ENCODE results near the gene STUB1.

STUB1 gene

DNA sequence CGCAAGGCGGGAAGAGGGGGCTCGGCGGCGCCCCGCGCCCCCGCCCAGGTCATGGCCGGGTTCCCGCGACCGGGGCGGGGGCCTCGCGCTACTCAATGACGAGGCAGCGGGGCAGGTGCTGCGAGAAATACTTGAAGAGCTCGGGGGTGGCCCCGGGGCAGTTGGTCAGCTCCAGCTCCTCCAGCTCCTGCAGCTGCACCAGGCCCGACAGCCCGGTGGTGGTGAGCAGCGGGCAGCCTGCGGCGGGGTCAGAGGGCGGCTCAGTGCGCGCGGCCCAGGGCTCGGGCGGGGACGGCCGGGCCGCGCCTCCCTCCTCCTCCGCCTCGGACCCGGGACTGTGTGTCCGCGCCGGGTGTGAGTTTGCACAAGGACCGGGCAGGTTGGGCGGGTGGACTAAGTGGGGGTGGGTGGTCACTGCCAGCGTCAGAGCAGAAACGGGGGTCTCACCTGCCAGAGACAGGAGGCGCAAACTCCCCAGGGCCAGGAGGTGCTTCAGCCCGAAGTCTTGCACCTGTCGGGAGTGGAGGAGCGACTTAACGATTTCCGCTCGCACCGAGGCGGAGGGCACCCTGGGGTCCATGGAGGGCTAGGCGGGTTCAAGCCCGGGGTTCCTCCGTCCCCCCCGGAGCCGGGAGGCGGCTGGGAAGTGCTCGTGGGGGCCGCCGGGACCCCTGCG is 14.1 kb downstream of the STUB1 start:
- no peaks in the 10 kb centered on the region for H3K36me3 ChIP-seq (replicated peaks; ENCODE audit: insufficient read depth, low read length)
- H2AFZ ChIP-seq (ENCODE audit: low read length), result no peak overlapping the region
- peaks cover 69% of the 10 kb centered on the region for H3K27me3 ChIP-seq (replicated peaks; ENCODE audit: insufficient read depth, low read length)
- no peak overlapping the region for H3K4me2 ChIP-seq (ENCODE audit: low read depth, low read length)
- no peaks in the 10 kb centered on the region for H3K9me3 ChIP-seq (replicated peaks; ENCODE audit: insufficient read depth, low read length)
- H3K27ac ChIP-seq (ENCODE audit: low read length), result no peak overlapping the region
- no peak for DNase-seq
- TF ChIP-seq EZH2 (optimal IDR thresholded peaks at IDR 0.05; ENCODE audit: low read depth, low read length) (no peak), EZH2phosphoT487 (IDR thresholded peaks at IDR 0.05; ENCODE audit: low read length) (no peak)
- TF ChIP-seq, protein P1, sequence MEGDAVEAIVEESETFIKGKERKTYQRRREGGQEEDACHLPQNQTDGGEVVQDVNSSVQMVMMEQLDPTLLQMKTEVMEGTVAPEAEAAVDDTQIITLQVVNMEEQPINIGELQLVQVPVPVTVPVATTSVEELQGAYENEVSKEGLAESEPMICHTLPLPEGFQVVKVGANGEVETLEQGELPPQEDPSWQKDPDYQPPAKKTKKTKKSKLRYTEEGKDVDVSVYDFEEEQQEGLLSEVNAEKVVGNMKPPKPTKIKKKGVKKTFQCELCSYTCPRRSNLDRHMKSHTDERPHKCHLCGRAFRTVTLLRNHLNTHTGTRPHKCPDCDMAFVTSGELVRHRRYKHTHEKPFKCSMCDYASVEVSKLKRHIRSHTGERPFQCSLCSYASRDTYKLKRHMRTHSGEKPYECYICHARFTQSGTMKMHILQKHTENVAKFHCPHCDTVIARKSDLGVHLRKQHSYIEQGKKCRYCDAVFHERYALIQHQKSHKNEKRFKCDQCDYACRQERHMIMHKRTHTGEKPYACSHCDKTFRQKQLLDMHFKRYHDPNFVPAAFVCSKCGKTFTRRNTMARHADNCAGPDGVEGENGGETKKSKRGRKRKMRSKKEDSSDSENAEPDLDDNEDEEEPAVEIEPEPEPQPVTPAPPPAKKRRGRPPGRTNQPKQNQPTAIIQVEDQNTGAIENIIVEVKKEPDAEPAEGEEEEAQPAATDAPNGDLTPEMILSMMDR (IDR thresholded peaks at IDR 0.05; ENCODE audit: low read length), result no peak
- no peaks in the 10 kb centered on the region for H4K20me1 ChIP-seq (ENCODE audit: insufficient read depth, low read length)
- no peak overlapping the region for H3K9ac ChIP-seq (ENCODE audit: low read length)
- H3F3A ChIP-seq (ENCODE audit: insufficient read depth, low read length), result no peaks in the 10 kb centered on the region
- no peak overlapping the region for H3K4me3 ChIP-seq (ENCODE audit: low read length)
- H3K9me2 ChIP-seq (replicated peaks; ENCODE audit: insufficient read depth, low read length), result no peaks in the 10 kb centered on the region
- H3K4me1 ChIP-seq (ENCODE audit: low read length), result peaks cover 4% of the 10 kb centered on the region
- peaks cover 6% of the 10 kb centered on the region; the same call in 1 of the 2 replicates for H3K79me2 ChIP-seq (ENCODE audit: low read length)

DNA sequence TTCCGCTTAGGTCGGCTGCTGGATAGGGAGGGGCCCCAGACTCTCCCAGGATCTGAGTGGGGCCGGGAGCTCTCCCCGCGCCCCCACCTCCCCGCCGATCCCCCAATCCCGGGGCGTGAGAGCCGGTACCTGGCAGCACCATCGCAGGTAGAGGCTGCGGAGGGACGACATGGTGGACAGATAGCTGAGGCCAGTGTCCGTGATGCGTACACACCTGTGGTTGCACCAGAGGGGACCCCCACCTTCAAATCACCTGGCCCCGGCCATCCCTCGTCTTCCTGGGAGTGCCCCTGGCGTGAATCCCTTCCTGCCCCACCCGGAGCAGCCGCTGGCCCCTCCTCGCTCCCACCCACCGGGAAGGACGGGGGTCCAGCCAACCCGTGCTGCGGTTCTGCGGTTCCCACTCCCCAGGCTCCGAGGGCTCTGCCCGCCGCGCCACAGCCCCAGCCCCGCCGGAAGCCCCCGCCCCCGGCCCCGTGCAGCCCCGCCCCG is 14.7 kb downstream of the STUB1 start:
- Histone ChIP-seq H3K79me2 (ENCODE audit: low read length) (no peaks in the 10 kb centered on the region), H3K4me1 (ENCODE audit: low read length) (no peaks in the 10 kb centered on the region), H3K36me3 (replicated peaks; ENCODE audit: insufficient read depth, low read length) (no peaks in the 10 kb centered on the region), H3K27ac (ENCODE audit: low read length) (no peak overlapping the region), H3K4me2 (ENCODE audit: low read depth, low read length) (no peak overlapping the region), H2AFZ (ENCODE audit: low read length) (no peak overlapping the region), H3K9ac (ENCODE audit: low read length) (no peak overlapping the region), H3K4me3 (ENCODE audit: low read length) (no peak overlapping the region), H4K20me1 (ENCODE audit: insufficient read depth, low read length) (no peaks in the 10 kb centered on the region), H3K9me3 (replicated peaks; ENCODE audit: insufficient read depth, low read length) (no peaks in the 10 kb centered on the region), H3F3A (ENCODE audit: insufficient read depth, low read length) (no peaks in the 10 kb centered on the region), H3K27me3 (replicated peaks; ENCODE audit: insufficient read depth, low read length) (peaks cover 73% of the 10 kb centered on the region), H3K9me2 (replicated peaks; ENCODE audit: insufficient read depth, low read length) (no peaks in the 10 kb centered on the region)
- no peak for DNase-seq
- no peak for TF ChIP-seq EZH2phosphoT487 (IDR thresholded peaks at IDR 0.05; ENCODE audit: low read length)
- TF ChIP-seq, protein P1 (IDR thresholded peaks at IDR 0.05; ENCODE audit: low read length), result no peak
- no peak for TF ChIP-seq EZH2 (optimal IDR thresholded peaks at IDR 0.05; ENCODE audit: low read depth, low read length)

DNA sequence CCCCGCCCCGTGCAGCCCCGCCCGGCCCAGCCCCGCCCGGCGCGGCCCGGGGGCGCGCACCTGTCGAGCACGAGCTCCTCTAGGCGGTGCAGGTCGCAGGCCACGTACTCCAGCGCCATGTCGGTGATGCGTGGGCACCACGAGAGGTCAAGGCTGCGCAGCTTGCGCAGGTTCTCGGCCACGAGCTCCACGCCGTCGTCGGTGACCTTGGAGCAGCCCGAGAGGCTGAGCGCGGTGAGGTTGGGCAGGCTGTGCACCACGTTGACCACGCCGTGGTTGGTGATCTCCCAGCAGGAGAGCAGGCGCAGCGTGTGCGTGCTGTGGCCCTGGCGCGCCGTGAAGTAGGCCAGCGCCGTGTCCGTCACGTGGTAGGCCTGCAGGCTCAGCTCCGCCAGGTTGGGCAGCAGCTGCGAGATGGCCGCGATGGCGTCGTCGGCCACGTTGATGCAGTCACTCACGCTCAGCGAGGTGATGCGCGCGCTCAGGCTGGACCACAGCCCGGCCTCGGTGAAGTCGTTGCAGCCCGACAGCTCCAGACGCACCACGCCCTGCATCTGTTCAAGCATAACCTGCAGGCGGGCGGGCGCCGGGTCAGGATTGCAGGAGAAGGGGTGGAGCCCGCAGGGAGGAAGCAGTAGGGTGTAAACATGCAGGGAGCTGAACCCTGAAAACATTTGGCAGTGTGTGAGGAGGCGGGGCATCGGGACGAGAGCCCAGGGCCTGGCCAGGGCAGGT is 15.3 kb downstream of the STUB1 start:
- Histone ChIP-seq H3K27me3 (replicated peaks; ENCODE audit: insufficient read depth, low read length) (peaks cover 79% of the 10 kb centered on the region), H3K79me2 (ENCODE audit: low read length) (no peaks in the 10 kb centered on the region), H3K4me3 (ENCODE audit: low read length) (no peak overlapping the region), H3K4me2 (ENCODE audit: low read depth, low read length) (no peak overlapping the region), H3K9me2 (replicated peaks; ENCODE audit: insufficient read depth, low read length) (no peaks in the 10 kb centered on the region), H3F3A (ENCODE audit: insufficient read depth, low read length) (no peaks in the 10 kb centered on the region), H3K36me3 (replicated peaks; ENCODE audit: insufficient read depth, low read length) (no peaks in the 10 kb centered on the region), H3K4me1 (ENCODE audit: low read length) (no peaks in the 10 kb centered on the region), H3K9ac (ENCODE audit: low read length) (no peak overlapping the region), H3K27ac (ENCODE audit: low read length) (no peak overlapping the region), H4K20me1 (ENCODE audit: insufficient read depth, low read length) (no peaks in the 10 kb centered on the region), H2AFZ (ENCODE audit: low read length) (no peak overlapping the region), H3K9me3 (replicated peaks; ENCODE audit: insufficient read depth, low read length) (no peaks in the 10 kb centered on the region)
- TF ChIP-seq EZH2 (optimal IDR thresholded peaks at IDR 0.05; ENCODE audit: low read depth, low read length), result no peak
- TF ChIP-seq, protein P1 (IDR thresholded peaks at IDR 0.05; ENCODE audit: low read length), result no peak
- TF ChIP-seq EZH2phosphoT487 (IDR thresholded peaks at IDR 0.05; ENCODE audit: low read length), result no peak
- DNase-seq, result no peak

All from MM.1S (cell line).